T-helper 1 cell treated with Interleukin-12 subunit alpha and Interleukin-12 subunit beta and Interleukin-4 antibody, amounts not matched to agents 30 μg/mL and 1 μg/mL, for 36 hours (primary cell): Measurements from ENCODE around the gene GNB4.

Experiments used
- H3K27ac Mint-ChIP-seq: one replicate; pipeline ENCODE4 v1.8.0; 2021; ENCODE audit warnings: mild to moderate bottlenecking, mixed read lengths
- H3K27me3 Mint-ChIP-seq: one replicate; pipeline ENCODE4 v1.8.0; 2021; ENCODE audit warnings: low read depth, mixed read lengths
- H3K36me3 Mint-ChIP-seq: one replicate; pipeline ENCODE4 v1.8.0; 2021; ENCODE audit warnings: low read depth, mixed read lengths
- H3K4me1 Mint-ChIP-seq: one replicate; pipeline ENCODE4 v1.8.0; 2021; ENCODE audit warnings: low read depth, mixed read lengths
- H3K4me3 Mint-ChIP-seq: one replicate; pipeline ENCODE4 v1.8.0; 2021; ENCODE audit warnings: mild to moderate bottlenecking, moderate library complexity, mixed read lengths
- H3K9me3 Mint-ChIP-seq: one replicate; pipeline ENCODE4 v1.8.0; 2021; ENCODE audit warnings: mixed read lengths

GNB4 gene

DNA sequence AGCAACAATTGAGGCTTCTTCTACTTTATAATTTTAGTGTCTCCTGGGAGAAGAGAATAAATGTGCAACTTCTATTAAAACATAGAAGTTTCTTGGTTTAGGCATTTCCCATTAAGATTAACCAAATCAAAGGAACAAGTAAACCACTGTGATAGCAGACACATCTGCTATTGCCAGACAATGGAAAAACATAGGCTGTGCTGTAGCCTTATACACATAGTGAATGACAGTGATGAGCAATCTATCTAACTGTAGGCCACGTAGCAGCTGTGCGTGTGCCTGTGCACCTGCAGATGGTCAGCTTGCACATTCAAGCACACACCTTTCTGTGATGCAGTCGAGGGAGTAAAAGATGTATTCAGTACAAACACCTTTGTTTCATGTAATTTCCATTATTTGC is 32.7 kb downstream of the GNB4 start:
- Mint-ChIP-seq H3K27ac (no peak overlapping the region), H3K36me3 (peaks cover 8% of the 10 kb centered on the region), H3K9me3 (no peaks in the 10 kb centered on the region), H3K27me3 (no peaks in the 10 kb centered on the region), H3K4me3 (no peak overlapping the region), H3K4me1 (no peaks in the 10 kb centered on the region)

DNA sequence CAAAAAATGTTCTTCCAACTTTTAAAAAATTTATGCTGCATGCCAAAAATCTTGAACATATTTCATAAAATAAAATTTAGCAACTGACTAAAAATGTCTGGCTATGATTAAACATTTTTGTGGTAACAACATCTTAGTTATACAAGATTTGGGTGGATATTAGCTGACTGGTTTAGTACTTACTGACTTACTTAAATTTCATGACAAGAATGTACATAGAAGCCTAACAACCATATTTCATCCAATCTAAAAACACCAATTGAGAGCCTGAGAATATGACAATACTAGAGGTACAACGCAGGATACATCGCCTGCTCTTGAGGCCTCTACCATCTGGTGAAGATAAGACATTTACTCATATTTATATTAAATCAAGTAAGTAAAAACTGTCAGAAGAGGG is 34.6 kb downstream of the GNB4 start:
- H3K27me3 Mint-ChIP-seq, result no peaks in the 10 kb centered on the region
- H3K4me3 Mint-ChIP-seq, result no peak overlapping the region
- no peak overlapping the region for H3K27ac Mint-ChIP-seq

DNA sequence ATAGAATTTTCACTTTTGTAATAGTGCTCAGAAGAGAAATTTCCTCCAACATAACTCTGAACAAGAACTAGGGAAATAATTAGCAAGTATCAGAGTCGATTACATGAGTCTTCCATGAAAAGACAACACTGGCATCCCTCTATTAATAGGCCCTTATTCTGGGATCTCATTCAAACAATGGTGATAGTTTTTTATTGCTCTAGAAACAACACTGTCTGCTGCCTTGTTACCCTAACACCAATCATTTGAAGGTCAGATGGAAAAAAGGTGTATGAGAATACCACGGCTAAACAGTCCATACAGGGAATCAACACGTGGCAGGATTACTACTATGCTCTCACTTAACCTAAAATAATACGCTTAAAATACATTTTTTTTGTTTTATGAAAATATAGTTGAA is 35.9 kb downstream of the GNB4 start:
- H3K27ac Mint-ChIP-seq, result no peak overlapping the region
- no peaks in the 10 kb centered on the region for H3K27me3 Mint-ChIP-seq
- no peak overlapping the region for H3K4me3 Mint-ChIP-seq
- no peaks in the 10 kb centered on the region for H3K9me3 Mint-ChIP-seq
- H3K36me3 Mint-ChIP-seq, result peaks cover 7% of the 10 kb centered on the region
- no peaks in the 10 kb centered on the region for H3K4me1 Mint-ChIP-seq

More for the DNA sequence above, 34.6 kb downstream of the GNB4 start:
- H3K36me3 Mint-ChIP-seq, result peaks cover 10% of the 10 kb centered on the region
- no peaks in the 10 kb centered on the region for H3K9me3 Mint-ChIP-seq
- H3K4me1 Mint-ChIP-seq, result no peaks in the 10 kb centered on the region

DNA sequence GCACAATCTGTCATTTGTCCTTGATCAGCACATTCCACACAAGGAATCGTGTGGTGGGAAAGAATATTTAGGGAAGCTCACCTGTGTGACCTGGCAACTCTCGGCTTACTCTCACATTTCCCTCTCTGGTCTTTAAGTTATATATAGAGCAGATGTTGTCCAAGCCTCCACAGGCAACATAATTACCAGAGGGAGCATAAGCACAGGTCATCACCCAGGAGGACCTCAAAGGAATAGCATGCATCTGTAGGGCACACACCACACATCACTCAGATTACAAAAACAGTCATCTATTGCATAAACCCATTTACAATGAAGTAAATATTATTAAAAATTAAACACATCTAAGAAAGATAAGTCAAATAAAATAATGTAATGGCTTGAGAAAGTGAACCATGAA is 36.5 kb downstream of the GNB4 start:
- Mint-ChIP-seq H3K4me3 (no peak overlapping the region), H3K27ac (no peak overlapping the region), H3K36me3 (peaks cover 7% of the 10 kb centered on the region), H3K9me3 (no peaks in the 10 kb centered on the region), H3K27me3 (no peaks in the 10 kb centered on the region), H3K4me1 (no peaks in the 10 kb centered on the region)

DNA sequence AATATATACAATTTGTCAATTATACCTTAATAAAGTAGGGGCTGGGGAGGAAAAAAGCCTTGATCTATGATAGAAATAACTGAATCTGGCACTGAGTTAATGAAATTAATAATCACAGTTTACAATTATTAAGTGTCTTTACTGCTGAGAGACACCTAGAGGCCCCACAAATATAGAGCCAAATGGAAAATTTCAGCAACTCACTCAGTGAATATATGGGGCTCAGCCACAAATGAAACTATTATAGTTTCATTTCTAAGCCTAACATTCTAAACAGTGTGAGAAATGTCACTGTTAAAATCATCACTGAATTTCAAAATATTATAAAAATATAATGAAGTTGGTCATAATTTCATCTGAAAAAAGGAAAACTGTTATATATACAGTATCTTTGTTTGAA is 40.3 kb downstream of the GNB4 start:
- no peaks in the 10 kb centered on the region for H3K27me3 Mint-ChIP-seq
- no peaks in the 10 kb centered on the region for H3K4me1 Mint-ChIP-seq
- peaks cover 3% of the 10 kb centered on the region for H3K36me3 Mint-ChIP-seq
- no peaks in the 10 kb centered on the region for H3K9me3 Mint-ChIP-seq
- H3K4me3 Mint-ChIP-seq, result no peak overlapping the region
- H3K27ac Mint-ChIP-seq, result no peak overlapping the region

DNA sequence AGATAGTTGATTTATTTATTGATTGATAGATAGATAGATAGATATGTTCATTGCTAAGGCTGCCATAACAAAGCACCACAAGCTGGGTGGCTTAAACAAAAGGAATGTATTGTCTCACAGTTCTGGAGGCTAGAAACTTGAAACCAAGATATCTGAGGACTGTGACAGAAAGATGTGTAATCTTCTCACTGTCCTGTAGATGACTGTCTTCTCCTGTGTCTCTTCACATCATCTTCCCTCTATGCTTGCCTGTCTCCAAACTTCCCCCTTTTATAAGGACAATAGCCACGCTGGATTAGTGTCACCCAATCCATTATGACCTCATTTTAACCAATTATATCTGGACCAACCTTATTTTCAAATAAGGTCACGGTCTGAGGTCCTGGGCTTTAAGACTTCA is 40.9 kb downstream of the GNB4 start:
- Mint-ChIP-seq H3K4me3 (no peak overlapping the region), H3K36me3 (peaks cover 3% of the 10 kb centered on the region), H3K9me3 (no peaks in the 10 kb centered on the region), H3K27me3 (no peaks in the 10 kb centered on the region), H3K27ac (no peak overlapping the region), H3K4me1 (no peaks in the 10 kb centered on the region)

DNA sequence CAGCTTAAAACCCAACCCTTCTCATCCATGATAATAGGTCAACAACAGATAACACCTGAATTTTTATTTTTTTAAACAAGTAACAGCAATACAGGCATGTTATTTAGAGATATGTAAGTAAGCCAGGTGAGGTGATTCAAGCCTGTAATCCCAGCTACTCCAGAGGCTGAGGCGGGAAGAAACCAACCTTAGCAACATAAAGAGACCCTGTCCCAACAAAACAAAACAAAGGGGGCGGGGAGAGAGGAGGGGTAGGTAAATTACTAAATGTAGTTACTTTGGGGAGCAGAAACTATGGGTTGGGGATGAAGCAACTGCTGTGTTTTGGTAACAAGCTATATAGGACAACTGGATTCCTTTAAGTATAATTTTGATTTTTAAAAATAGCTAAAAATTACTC is 47.0 kb downstream of the GNB4 start:
- Mint-ChIP-seq H3K4me1 (no peaks in the 10 kb centered on the region), H3K36me3 (peaks cover 8% of the 10 kb centered on the region), H3K27ac (no peak overlapping the region), H3K9me3 (no peaks in the 10 kb centered on the region), H3K4me3 (no peak overlapping the region), H3K27me3 (no peaks in the 10 kb centered on the region)

DNA sequence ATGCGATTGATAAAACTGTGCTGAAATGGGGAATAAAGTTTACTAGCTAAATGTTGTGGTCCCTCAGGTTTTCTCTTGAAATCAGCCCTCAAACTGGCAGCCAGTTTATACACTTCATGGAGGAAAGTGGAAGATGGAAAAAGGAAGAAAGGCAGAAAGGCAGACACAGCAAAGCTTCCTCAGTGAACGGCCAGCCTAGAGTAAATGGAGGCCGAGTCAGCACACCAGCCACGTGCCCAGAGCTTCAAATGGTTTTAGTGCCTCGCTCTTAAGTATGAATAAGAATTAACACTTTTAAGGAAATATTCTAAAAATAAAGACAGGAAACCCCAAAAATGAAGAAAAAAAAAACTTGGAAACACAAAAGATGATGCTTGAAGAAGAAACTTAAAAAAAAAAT is 48.3 kb downstream of the GNB4 start:
- Mint-ChIP-seq H3K9me3 (no peaks in the 10 kb centered on the region), H3K4me3 (no peak overlapping the region), H3K27me3 (no peaks in the 10 kb centered on the region), H3K27ac (no peak overlapping the region), H3K36me3 (peaks cover 8% of the 10 kb centered on the region), H3K4me1 (no peaks in the 10 kb centered on the region)

DNA sequence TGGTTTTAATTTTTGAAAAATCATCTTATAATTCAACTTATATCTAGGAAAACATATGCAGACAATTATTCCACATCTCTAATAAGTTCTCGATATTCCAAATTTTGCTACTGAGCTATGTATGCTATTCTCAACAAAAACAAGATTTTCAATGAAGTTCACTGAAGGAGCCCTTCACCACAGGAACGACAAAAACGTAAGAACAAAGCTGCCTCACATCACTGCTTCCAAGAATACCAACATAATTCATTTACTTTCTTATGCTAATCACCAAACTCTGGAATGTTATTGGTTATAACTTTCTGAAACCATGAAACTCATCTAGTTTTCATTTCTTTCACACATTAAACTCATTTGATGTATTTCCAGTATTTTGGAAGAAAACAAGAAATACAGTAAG is 49.7 kb downstream of the GNB4 start:
- no peak overlapping the region for H3K27ac Mint-ChIP-seq
- H3K36me3 Mint-ChIP-seq, result peaks cover 13% of the 10 kb centered on the region
- H3K9me3 Mint-ChIP-seq, result no peaks in the 10 kb centered on the region
- no peaks in the 10 kb centered on the region for H3K27me3 Mint-ChIP-seq
- H3K4me3 Mint-ChIP-seq, result no peak overlapping the region
- no peaks in the 10 kb centered on the region for H3K4me1 Mint-ChIP-seq

DNA sequence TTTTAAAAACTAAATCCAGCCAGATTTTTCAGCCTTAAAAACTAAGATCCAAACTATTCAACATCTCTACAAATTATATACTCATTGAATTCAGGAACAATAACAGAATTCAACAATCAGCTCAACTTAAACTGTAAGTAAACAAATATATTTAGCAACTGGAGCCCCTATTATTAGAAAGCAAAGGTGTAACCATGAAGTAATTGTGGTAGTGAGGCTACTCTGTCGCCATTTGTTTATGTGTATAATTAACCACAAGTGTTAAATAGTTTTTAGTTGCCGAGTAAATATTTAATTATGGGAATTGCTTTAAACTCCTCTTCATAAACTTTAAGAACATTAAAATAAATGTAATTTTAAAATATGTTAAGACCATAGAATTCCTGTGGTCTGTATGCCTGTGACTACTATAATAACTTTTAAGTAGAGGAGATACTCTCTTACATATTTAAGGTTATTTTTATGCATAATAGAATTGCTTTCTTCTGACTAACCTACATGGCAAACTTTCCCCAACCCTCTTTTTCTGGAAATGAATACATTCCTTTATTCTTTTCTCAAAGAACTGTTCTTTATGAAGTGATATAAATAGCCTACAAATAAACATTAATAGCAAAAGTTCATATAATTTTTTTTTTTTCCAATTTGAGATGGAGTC is 52.6 kb downstream of the GNB4 start:
- H3K4me1 Mint-ChIP-seq, result no peaks in the 10 kb centered on the region
- no peaks in the 10 kb centered on the region for H3K9me3 Mint-ChIP-seq
- H3K36me3 Mint-ChIP-seq, result peaks cover 12% of the 10 kb centered on the region
- H3K4me3 Mint-ChIP-seq, result no peak overlapping the region
- no peaks in the 10 kb centered on the region for H3K27me3 Mint-ChIP-seq
- H3K27ac Mint-ChIP-seq, result no peak overlapping the region

DNA sequence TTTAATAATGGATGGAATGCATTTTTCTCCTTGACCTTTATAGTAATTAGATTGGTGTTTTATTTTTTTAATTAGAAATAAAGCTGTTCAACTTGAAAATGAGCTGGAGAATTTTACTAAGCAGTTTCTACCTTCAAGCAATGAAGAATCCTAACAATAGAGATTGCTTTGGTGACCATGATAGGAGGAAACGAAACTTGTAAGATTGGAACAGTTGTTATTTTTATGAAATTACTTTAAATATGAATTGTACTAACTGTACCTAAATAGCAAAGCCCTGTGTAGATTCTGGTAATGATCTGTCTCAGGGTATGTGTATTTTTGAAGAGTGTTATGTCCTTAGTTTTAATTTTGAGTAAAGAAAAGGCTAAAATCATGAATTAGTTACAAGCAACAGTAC is 59.4 kb downstream of the GNB4 start:
- no peaks in the 10 kb centered on the region for H3K4me1 Mint-ChIP-seq
- H3K27ac Mint-ChIP-seq, result no peak overlapping the region
- H3K36me3 Mint-ChIP-seq, result peaks cover 24% of the 10 kb centered on the region
- H3K4me3 Mint-ChIP-seq, result no peak overlapping the region
- H3K9me3 Mint-ChIP-seq, result no peaks in the 10 kb centered on the region
- no peaks in the 10 kb centered on the region for H3K27me3 Mint-ChIP-seq

DNA sequence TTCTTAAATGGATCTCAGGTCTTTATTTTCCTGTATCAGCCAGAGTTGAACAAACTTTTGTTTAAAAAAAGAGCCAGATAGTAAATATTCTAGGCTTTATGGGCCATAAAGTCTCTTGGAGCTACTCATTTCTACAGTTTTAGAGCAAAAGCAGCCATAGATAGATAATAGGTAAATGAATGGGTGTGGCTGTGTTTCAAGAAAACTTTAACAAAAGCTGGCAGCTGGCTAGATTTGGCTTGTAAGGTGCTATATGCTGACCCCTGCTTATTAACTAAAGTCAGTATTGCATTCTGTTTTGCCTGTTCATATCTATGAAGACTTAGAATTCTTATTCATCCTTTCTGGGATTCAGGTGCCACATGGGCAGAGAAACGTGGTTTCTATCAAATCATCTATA is 74.8 kb downstream of the GNB4 start:
- peaks cover 30% of the 10 kb centered on the region for H3K36me3 Mint-ChIP-seq
- H3K27me3 Mint-ChIP-seq, result no peaks in the 10 kb centered on the region
- no peak overlapping the region for H3K4me3 Mint-ChIP-seq
- H3K9me3 Mint-ChIP-seq, result no peaks in the 10 kb centered on the region
- no peak overlapping the region for H3K27ac Mint-ChIP-seq
- no peaks in the 10 kb centered on the region for H3K4me1 Mint-ChIP-seq

DNA sequence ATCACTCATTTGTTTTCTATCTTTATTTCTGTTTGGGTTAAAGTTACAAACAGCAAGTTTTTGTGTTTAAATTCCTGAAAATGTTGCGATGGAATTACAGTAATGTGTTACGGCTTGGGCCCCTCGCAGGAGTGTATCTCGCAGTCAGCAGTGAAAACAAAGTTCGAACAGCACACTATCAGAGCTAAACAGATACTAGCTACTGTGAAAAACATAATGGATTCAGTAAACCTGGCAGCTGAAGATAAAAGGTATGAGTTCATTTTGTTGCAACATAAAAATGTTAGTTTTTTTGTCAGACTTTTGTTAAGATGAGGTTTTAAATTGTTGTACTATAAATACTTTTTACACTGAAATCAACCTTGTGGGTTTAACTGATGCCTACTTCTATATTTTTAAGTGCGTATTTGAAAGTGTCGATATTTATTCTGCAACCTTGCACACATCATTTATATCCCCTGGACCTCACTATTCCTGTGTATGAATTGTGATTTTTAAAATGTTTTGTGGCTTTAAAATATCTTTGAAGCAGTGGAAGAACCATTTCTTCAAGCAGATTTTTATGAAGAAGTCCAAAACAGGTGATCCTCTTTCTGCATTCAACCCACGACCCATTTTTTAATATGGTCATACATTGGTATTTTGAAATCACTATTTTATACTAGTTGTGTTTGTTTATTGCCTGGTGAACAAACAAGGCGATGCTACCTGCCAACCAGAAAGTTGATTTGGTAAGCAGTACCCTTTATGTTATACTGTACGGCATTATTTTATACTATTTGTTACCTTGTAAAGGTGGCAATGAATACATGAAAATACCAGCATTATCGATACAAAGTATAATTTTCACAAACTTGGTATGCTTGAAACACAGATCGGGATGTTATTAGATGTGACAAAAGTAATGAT is 75.9 kb downstream of the GNB4 start:
- Mint-ChIP-seq H3K27ac (no peak overlapping the region), H3K4me1 (no peaks in the 10 kb centered on the region), H3K27me3 (no peaks in the 10 kb centered on the region), H3K4me3 (no peak overlapping the region), H3K36me3 (peaks cover 32% of the 10 kb centered on the region), H3K9me3 (no peaks in the 10 kb centered on the region)

DNA sequence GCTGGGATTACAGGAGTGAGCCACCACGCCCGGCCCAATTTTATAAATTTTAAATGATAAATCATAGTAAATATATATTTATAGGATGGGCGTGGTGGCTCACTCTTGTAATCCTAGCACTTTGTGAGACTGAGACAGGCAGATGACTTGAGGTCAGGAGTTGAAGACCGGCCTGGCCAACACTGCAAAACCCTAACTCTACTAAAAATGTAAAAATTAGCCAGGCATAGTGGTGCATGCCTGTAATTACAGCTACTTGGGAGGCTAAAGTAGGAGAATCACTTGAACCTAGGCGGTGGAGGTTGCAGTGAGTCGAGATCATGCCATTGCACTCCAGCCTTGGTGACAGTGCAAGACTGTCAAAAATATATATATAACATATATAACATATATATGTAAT is 77.3 kb downstream of the GNB4 start:
- no peak overlapping the region for H3K27ac Mint-ChIP-seq
- no peaks in the 10 kb centered on the region for H3K27me3 Mint-ChIP-seq
- H3K4me3 Mint-ChIP-seq, result no peak overlapping the region
- peaks cover 26% of the 10 kb centered on the region for H3K36me3 Mint-ChIP-seq
- H3K9me3 Mint-ChIP-seq, result no peaks in the 10 kb centered on the region
- no peaks in the 10 kb centered on the region for H3K4me1 Mint-ChIP-seq

DNA sequence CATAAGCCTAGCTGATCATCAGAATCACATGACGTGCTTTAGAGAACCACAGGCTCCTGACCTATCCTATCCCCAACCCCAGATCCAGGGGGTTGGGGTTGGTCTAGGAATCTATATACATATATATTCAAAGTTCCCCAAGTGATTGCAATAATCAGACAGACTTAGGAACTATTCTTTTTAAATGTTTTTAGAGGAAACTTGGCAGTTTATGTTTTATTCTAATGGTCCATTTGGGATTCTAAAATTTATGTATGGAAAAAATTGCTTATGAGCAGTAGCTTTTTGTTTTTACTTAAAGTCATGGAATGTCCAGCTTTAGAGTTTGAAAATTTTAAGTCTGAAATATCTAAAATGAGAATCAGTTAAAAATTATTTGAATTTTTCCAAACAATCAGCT is 81.6 kb downstream of the GNB4 start:
- no peaks in the 10 kb centered on the region for H3K4me1 Mint-ChIP-seq

More for the DNA sequence above, 81.6 kb downstream of the GNB4 start:
- no peaks in the 10 kb centered on the region for H3K9me3 Mint-ChIP-seq
- H3K36me3 Mint-ChIP-seq, result peaks cover 21% of the 10 kb centered on the region
- no peak overlapping the region for H3K27ac Mint-ChIP-seq
- no peak overlapping the region for H3K4me3 Mint-ChIP-seq
- no peaks in the 10 kb centered on the region for H3K27me3 Mint-ChIP-seq
